Endothelial cell of umbilical vein (primary cell): ENCODE measurements around the gene AGMO. TPM values are rescaled to one million over a fixed set of nuclear protein-coding genes. Genes with fewer than 3 reads are reported as not detected.

Experiments
- BruUV-seq: library from RNA; stranded (reverse); fragments of 400-500 nt; replicated peaks from 2 replicates; lab custom pipeline; 2021; lab: Mats Ljungman, UMichigan
- CTCF ChIA-PET: fragments of 300-600, 350-600 bp; sonication (Branson Sonifier 250); formaldehyde crosslinking; loops from one replicate; lab custom pipeline; 2021; ENCODE audit warnings: antibody characterized with exemption, inconsistent platforms; lab: Charles Lee
- POLR2A ChIA-PET: fragments of 300-600, 350-600 bp; sonication (Branson Sonifier 250); formaldehyde crosslinking; loops from one replicate; lab custom pipeline; 2021; ENCODE audit warnings: antibody characterized with exemption, inconsistent platforms; lab: Charles Lee
- DNase-seq: peaks from one replicate; pipeline ENCODE4 v3.0.0-alpha.2; 2011; ENCODE audit warnings: low read depth, low spot score
- FAIRE-seq: peaks from 2 replicates; lab custom pipeline; 2011; peaks lifted over from hg19 to GRCh38; lab: Jason Lieb, UNC
- H2AFZ ChIP-seq: 2 replicates; pipeline ENCODE4 v1.6.0; 2012; ENCODE audit warnings: low read depth, low read length, control low read depth, inconsistent platforms
- H3K27ac ChIP-seq: 2 replicates; pipeline ENCODE4 v1.5.1; 2011; ENCODE audit warnings: low read depth, mild to moderate bottlenecking, control low read depth, low read length, moderate library complexity; ENCODE audit not compliant: insufficient read depth
- H3K27me3 ChIP-seq, 2 experiments: 2 replicates each; pipeline versions ENCODE4 v1.6.0 to v1.6.1; 2011; ENCODE audit warnings: low read length in 2 of 2, mixed read lengths in 1 of 2; ENCODE audit not compliant: control insufficient read depth in 2 of 2, insufficient read depth in 2 of 2
- H3K36me3 ChIP-seq, 2 experiments: 2 replicates in 1 of 2; 3 replicates in 1 of 2; pipeline ENCODE4 v1.5.1; 2011; ENCODE audit warnings: low read length in 2 of 2, mild to moderate bottlenecking in 1 of 2, moderate library complexity in 1 of 2; ENCODE audit not compliant: control insufficient read depth in 2 of 2, insufficient read depth in 2 of 2; ENCODE audit errors: extremely low read depth in 1 of 2
- H3K4me1 ChIP-seq: 3 replicates; pipeline ENCODE4 v1.5.1; 2011; ENCODE audit warnings: mild to moderate bottlenecking, low read length; ENCODE audit not compliant: control insufficient read depth, insufficient read depth; ENCODE audit errors: extremely low read depth
- H3K4me2 ChIP-seq: 2 replicates; pipeline ENCODE4 v1.6.1; 2011; ENCODE audit warnings: low read length, control low read depth, mixed read lengths; ENCODE audit not compliant: insufficient read depth
- H3K4me3 ChIP-seq, 3 experiments: fragments of 200-600 bp in 1 of 3; sonication (generic), shearing (Covaris generic) in 1 of 3; replicated peaks in 1 of 3; 2 replicates each; pipeline ENCODE4 v1.5.1; 2011 to 2016; ENCODE audit warnings: control low read depth in 3 of 3, low read length in 3 of 3, mild to moderate bottlenecking in 2 of 3, inconsistent platforms in 1 of 3, low read depth in 1 of 3, moderate library complexity in 1 of 3; ENCODE audit not compliant: insufficient read depth in 1 of 3
- H3K79me2 ChIP-seq: 2 replicates; pipeline ENCODE4 v1.6.0; 2012; ENCODE audit warnings: low read length, inconsistent platforms; ENCODE audit not compliant: control insufficient read depth, insufficient read depth
- H3K9ac ChIP-seq: replicated peaks from 2 replicates; pipeline ENCODE3; 2011; ENCODE audit warnings: low read length, control low read depth; ENCODE audit not compliant: insufficient read depth; ENCODE audit errors: extremely low read depth
- H3K9me1 ChIP-seq: replicated peaks from 3 replicates; pipeline ENCODE4 v1.6.0; 2011; ENCODE audit warnings: mild to moderate bottlenecking, low read length; ENCODE audit not compliant: control insufficient read depth, insufficient read depth; ENCODE audit errors: extremely low read depth
- H3K9me3 ChIP-seq: replicated peaks from 2 replicates; pipeline ENCODE4 v1.5.1; 2012; ENCODE audit warnings: low read length, inconsistent platforms; ENCODE audit not compliant: control insufficient read depth, insufficient read depth
- H4K20me1 ChIP-seq: replicated peaks from 2 replicates; pipeline ENCODE3; 2011; ENCODE audit warnings: mild to moderate bottlenecking, low read length; ENCODE audit not compliant: control insufficient read depth, insufficient read depth; ENCODE audit errors: extremely low read depth
- GATA2 ChIP-seq: IDR thresholded peaks from 2 replicates; pipeline ENCODE4 v1.7.0; 2011; ENCODE audit warnings: low read depth, mild to moderate bottlenecking, moderate library complexity, mixed read lengths, low read length; ENCODE audit not compliant: insufficient read length, insufficient read depth
- JUN ChIP-seq: IDR thresholded peaks from 2 replicates; pipeline ENCODE4 v1.6.1; 2011; ENCODE audit warnings: borderline replicate concordance, low read depth; ENCODE audit not compliant: insufficient read length, insufficient read depth
- POLR2A ChIP-seq: IDR thresholded peaks from 2 replicates; pipeline ENCODE4 v1.6.1; 2012; ENCODE audit warnings: low read depth, mild to moderate bottlenecking, control low read depth, low read length
- POLR2AphosphoS5 ChIP-seq: IDR thresholded peaks from 2 replicates; pipeline ENCODE4 v1.6.1; 2012; ENCODE audit warnings: low read depth, mild to moderate bottlenecking, control low read depth, low read length, moderate library complexity; ENCODE audit not compliant: insufficient read depth
- dilution Hi-C: fragments of 300-500 bp; cut with MboI; formaldehyde crosslinking; loops from one replicate; pipeline ENCODE4 v1.15.0; 2019; ENCODE audit warnings: low sequenced_read_pairs; ENCODE audit not compliant: extremely low pct_ligation_motif_present
- intact Hi-C: fragments of 100-400 bp; cut with micrococcal nuclease; formaldehyde crosslinking; loops from one replicate; pipeline ENCODE4 v1.10.0; 2022
- polyA plus RNA-seq, 4 experiments: library from polyadenylated mRNA; depleted of rRNA in 3 of 4; stranded (reverse) in 3 of 4; unstranded in 1 of 4; fragments of >200 nt; gene quantifications; 2 replicates each; pipeline versions ENCODE4 v1.2.1 to v1.2.3, GENCODE V29; 2011 to 2012; ENCODE audit warnings: missing spikeins in 1 of 4
- total RNA-seq: library from RNA; stranded (reverse); gene quantifications from 2 replicates; pipeline ENCODE4 v1.2.3, GENCODE V29; 2021
- TF ChIP-seq, protein P1 (sequence below), 2 donors: IDR thresholded peaks; 1 replicate in 1 of 2; 2 replicates in 1 of 2; pipeline ENCODE4 v1.5.1; 2011; ENCODE audit warnings: low read length in 2 of 2, mild to moderate bottlenecking in 2 of 2, moderate library complexity in 2 of 2, control low read depth in 1 of 2, inconsistent platforms in 1 of 2, low read depth in 1 of 2; ENCODE audit not compliant: insufficient read depth in 1 of 2; ENCODE audit errors: extremely low read depth in 1 of 2
- TF ChIP-seq, protein P2 (sequence below): IDR thresholded peaks from 2 replicates; pipeline ENCODE4 v1.6.1; 2011; ENCODE audit not compliant: insufficient read depth, insufficient read length

The AGMO gene
- total and polyA plus RNA-seq, 2 donors (not counting 3 experiments of a cell fraction or from before 2014, with no cell fraction given) = 0.23 to 0.40 TPM

DNA sequence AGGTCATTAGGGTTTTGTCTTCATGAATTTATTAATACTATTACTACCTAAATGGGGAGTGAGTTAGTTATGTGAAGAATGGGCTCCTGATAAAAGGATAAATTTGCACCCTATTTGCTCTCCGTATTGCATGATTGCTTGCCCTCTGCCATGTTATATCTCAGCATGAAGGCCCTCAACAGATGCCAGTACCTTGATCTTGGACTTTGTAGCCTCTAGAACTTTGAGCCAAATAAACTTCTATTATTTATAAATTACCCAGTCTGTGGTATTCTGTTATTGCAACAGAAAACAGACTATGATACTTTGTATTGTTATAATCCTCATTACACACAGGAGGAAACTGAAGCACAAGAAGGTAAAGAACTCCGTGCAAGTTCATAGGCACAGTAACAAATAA lies 150.8 kb downstream of the AGMO start:
- Histone ChIP-seq H3K4me3 (no peak overlapping the region), H3K9me3 (no peaks in the 10 kb centered on the region), H3K36me3 (no peaks in the 10 kb centered on the region), H3K9ac (no peak overlapping the region), H3K4me2 (no peak overlapping the region), H3K4me1 (peaks cover 9% of the 10 kb centered on the region), H3K79me2 (no peaks in the 10 kb centered on the region), H3K9me1 (no peaks in the 10 kb centered on the region), H3K27me3 (no peaks in the 10 kb centered on the region), H3K27ac (no peak overlapping the region), H4K20me1 (no peaks in the 10 kb centered on the region), H2AFZ (no peak overlapping the region)
- TF ChIP-seq, protein P1, sequence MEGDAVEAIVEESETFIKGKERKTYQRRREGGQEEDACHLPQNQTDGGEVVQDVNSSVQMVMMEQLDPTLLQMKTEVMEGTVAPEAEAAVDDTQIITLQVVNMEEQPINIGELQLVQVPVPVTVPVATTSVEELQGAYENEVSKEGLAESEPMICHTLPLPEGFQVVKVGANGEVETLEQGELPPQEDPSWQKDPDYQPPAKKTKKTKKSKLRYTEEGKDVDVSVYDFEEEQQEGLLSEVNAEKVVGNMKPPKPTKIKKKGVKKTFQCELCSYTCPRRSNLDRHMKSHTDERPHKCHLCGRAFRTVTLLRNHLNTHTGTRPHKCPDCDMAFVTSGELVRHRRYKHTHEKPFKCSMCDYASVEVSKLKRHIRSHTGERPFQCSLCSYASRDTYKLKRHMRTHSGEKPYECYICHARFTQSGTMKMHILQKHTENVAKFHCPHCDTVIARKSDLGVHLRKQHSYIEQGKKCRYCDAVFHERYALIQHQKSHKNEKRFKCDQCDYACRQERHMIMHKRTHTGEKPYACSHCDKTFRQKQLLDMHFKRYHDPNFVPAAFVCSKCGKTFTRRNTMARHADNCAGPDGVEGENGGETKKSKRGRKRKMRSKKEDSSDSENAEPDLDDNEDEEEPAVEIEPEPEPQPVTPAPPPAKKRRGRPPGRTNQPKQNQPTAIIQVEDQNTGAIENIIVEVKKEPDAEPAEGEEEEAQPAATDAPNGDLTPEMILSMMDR (IDR thresholded peaks at IDR 0.05; ENCODE audit: extremely low read depth in 1 of 2, insufficient read depth in 1 of 2, low read depth in 1 of 2, low read length in 2 of 2) = no peak
- TF ChIP-seq JUN = no peak
- TF ChIP-seq GATA2 = no peak
- TF ChIP-seq, protein P2, sequence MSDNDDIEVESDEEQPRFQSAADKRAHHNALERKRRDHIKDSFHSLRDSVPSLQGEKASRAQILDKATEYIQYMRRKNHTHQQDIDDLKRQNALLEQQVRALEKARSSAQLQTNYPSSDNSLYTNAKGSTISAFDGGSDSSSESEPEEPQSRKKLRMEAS = no peak
- no peak for TF ChIP-seq POLR2A
- DNase-seq (no peak), FAIRE-seq (no peak)
- no TSS peak for BruUV-seq
- intact Hi-C loops (no loop called here), dilution Hi-C loops (no loop called here)
- ChIA-PET CTCF (no interaction called here), POLR2A (no interaction called here)

DNA sequence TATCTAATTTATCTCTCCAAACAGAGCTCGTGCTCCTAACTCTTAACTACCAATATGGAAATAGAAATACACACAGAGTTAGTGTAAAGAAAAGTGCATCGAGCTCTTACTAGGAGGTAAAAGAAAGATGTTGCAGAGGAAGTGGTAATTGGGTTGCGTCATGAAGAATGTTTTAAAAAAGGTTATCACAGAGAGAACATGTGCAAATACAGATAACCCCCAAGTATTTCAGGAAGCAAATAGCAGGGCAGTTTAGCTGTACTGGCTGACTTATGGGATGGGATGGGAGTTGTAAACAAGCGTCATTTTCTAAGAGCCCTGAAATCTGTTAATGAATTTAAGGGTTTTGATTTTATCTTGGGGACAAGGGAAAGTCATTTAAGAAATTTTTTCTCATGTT lies 153.9 kb downstream of the AGMO start:
- no peak overlapping the region for H3K4me3 ChIP-seq
- peak overlapping the region; percentile 79 for H2AFZ ChIP-seq
- H3K36me3 ChIP-seq = no peaks in the 10 kb centered on the region
- no peak overlapping the region for H3K27ac ChIP-seq
- DNase-seq = peak; percentile 83
- H3K9ac ChIP-seq = no peak overlapping the region
- ChIA-PET POLR2A (no interaction called here), CTCF (interaction anchor here (0.8 to 1.2 kb wide), 2 partner anchors 11 to 19 kb away, joined by 3 to 7 read pairs; no protein-coding TSS in a partner anchor)
- TF ChIP-seq GATA2 (peak; percentile 85), POLR2AphosphoS5 (peak; percentile 57)
- TF ChIP-seq, protein P2 = no peak
- H3K4me1 ChIP-seq = peaks cover 9% of the 10 kb centered on the region
- intact Hi-C loops = no loop called here
- BruUV-seq = no TSS peak
- peak overlapping the region; percentile 64 for H3K4me2 ChIP-seq
- no peaks in the 10 kb centered on the region for H3K9me1 ChIP-seq
- no peak for FAIRE-seq
- no peaks in the 10 kb centered on the region for H3K27me3 ChIP-seq
- H4K20me1 ChIP-seq = no peaks in the 10 kb centered on the region
- H3K79me2 ChIP-seq = no peaks in the 10 kb centered on the region
- H3K9me3 ChIP-seq = no peaks in the 10 kb centered on the region
- dilution Hi-C loops = no loop called here
